ENCODE data around the gene TUBGCP4.

Gene TUBGCP4

GRCh38 chr15:43404130-43404529 lies 33.2 kb downstream of the TUBGCP4 start:
- DNase-seq = no peak

- DNase-seq = no peak
These were observed 35.3 kb downstream of the TUBGCP4 start for GRCh38 chr15:43406189-43406588.

- no peak for DNase-seq
These were observed 35.9 kb downstream of the TUBGCP4 start for GRCh38 chr15:43406808-43407207.

GRCh38 chr15:43408789-43409188 lies 37.9 kb downstream of the TUBGCP4 start:
- DNase-seq = no peak

GRCh38 chr15:43410572-43411214 lies 39.8 kb downstream of the TUBGCP4 start:
- DNase-seq = no peak

GRCh38 chr15:43412096-43412495 lies 41.2 kb downstream of the TUBGCP4 start:
- DNase-seq = no peak

- DNase-seq = no peak
These were observed 43.3 kb downstream of the TUBGCP4 start for GRCh38 chr15:43414196-43414595.

GRCh38 chr15:43420435-43420834 lies 49.5 kb downstream of the TUBGCP4 start:
- no peak for DNase-seq

- no peak for DNase-seq
These were observed 50.0 kb downstream of the TUBGCP4 start for GRCh38 chr15:43420876-43421275.

- no peak for DNase-seq
These were observed 52.9 kb downstream of the TUBGCP4 start for GRCh38 chr15:43423793-43424192.

- DNase-seq = no peak
These were observed 58.8 kb downstream of the TUBGCP4 start for GRCh38 chr15:43429687-43430086.

GRCh38 chr15:43433165-43433564 lies 62.3 kb downstream of the TUBGCP4 start:
- no peak for DNase-seq

- DNase-seq = no peak
These were observed 62.9 kb downstream of the TUBGCP4 start for GRCh38 chr15:43433661-43434303.

GRCh38 chr15:43434446-43434845 lies 63.5 kb downstream of the TUBGCP4 start:
- no peak for DNase-seq

- no peak for DNase-seq
These were observed 65.5 kb downstream of the TUBGCP4 start for GRCh38 chr15:43436395-43436794.

GRCh38 chr15:43439268-43439667 lies 68.4 kb downstream of the TUBGCP4 start:
- no peak for DNase-seq

- DNase-seq = peak; percentile 75 to 80
These were observed 69.9 kb downstream of the TUBGCP4 start for GRCh38 chr15:43440721-43441281.

- peak; percentile 13 to 35 for DNase-seq
These were observed 70.4 kb downstream of the TUBGCP4 start for GRCh38 chr15:43441316-43441715.

GRCh38 chr15:43446344-43446743 lies 75.4 kb downstream of the TUBGCP4 start:
- no peak for DNase-seq

- no peak for DNase-seq
These were observed 79.1 kb downstream of the TUBGCP4 start for GRCh38 chr15:43449981-43450380.

Data from SHP77 (cell line).